ENCODE measurements around the gene SLC25A10.

Gene SLC25A10

DNA sequence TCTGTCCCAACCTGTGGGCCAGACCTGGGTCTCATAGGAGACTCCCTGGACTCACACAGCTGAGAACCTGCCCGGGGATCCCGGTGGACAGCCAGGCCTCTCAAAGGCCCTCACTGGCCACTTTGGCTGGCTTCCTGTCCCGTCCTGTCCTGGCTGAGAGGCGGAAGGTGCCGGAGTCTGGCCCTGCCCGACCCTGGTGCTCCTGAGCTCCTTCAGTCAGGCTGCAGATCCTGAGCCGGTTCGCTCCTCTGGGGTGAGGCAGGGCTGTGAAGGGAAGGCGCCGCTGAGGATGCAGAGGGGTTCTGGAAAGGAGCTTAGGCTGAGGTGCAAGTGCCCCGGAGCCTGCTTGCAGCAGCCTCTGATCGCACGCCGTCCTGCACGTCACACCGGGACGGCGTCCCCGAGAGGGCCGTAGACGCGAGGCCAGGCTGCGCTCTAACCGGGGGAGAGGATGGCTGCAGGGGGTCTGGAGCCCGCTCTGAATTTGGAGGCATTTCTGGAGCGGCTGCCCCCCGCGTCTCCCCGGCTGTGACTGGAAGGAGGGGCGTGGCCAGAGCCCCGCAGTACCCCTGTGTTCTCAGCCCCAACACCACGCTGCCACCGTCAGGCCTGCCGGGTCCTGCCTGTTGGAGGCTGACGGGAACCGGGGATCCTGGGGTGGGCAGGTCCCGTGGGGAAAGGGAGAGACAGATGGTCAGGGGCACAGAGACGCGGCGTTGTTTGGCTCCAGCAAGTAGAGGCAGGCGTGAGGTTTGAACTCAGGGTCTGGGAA, 24.1 kb upstream of the SLC25A10 start:
- no peak overlapping the region for H3K4me3 ChIP-seq (ENCODE audit: insufficient read length, low read depth)
- H3K9ac ChIP-seq (ENCODE audit: insufficient read length, low read depth) = no peak overlapping the region
- H3K9me3 ChIP-seq (ENCODE audit: insufficient read depth, low read length) = no peaks in the 10 kb centered on the region
- peaks cover 80% of the 10 kb centered on the region for H3K36me3 ChIP-seq (ENCODE audit: insufficient read depth, insufficient read length, low read length)
- no peak for TF ChIP-seq ZNF274 (IDR thresholded peaks at IDR 0.05; ENCODE audit: low read depth, low read length)
- no peak for TF ChIP-seq YY1 (IDR thresholded peaks at IDR 0.05; ENCODE audit: insufficient read depth, insufficient read length)
- no peak for TF ChIP-seq SUZ12 (IDR thresholded peaks at IDR 0.05; ENCODE audit: extremely low read depth, insufficient read depth, insufficient read length)
- H3K4me1 ChIP-seq (ENCODE audit: insufficient read depth, insufficient read length) = peaks cover 13% of the 10 kb centered on the region
- DNase-seq (ENCODE audit: low read depth, low spot score) = no peak
- no peaks in the 10 kb centered on the region for H3K27me3 ChIP-seq (ENCODE audit: insufficient read depth, insufficient read length)

DNA sequence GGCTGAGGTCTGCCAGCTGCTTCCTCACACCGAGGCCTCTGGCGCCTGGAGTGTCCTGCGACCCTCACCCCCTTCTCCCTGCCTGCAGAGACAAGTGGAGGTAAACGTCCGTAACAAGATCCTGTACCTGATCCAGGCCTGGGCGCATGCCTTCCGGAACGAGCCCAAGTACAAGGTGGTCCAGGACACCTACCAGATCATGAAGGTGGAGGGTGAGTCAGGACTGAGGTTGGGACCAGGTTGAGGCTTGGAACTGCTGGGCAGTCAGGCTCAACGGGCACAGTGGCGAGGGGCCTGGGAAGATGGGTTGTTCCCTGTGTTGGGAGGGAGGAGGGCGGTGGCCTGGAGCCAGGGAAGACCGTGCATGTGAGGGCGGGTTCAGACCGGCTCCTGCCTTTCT, 23.5 kb upstream of the SLC25A10 start:
- TF ChIP-seq ZNF274 (IDR thresholded peaks at IDR 0.05; ENCODE audit: low read depth, low read length) = no peak
- no peak for TF ChIP-seq YY1 (IDR thresholded peaks at IDR 0.05; ENCODE audit: insufficient read depth, insufficient read length)
- TF ChIP-seq SUZ12 (IDR thresholded peaks at IDR 0.05; ENCODE audit: extremely low read depth, insufficient read depth, insufficient read length) = no peak
- Histone ChIP-seq H3K9ac (ENCODE audit: insufficient read length, low read depth) (no peak overlapping the region), H3K27me3 (ENCODE audit: insufficient read depth, insufficient read length) (no peaks in the 10 kb centered on the region), H3K36me3 (ENCODE audit: insufficient read depth, insufficient read length, low read length) (peaks cover 87% of the 10 kb centered on the region), H3K4me3 (ENCODE audit: insufficient read length, low read depth) (no peak overlapping the region), H3K9me3 (ENCODE audit: insufficient read depth, low read length) (no peaks in the 10 kb centered on the region), H3K4me1 (ENCODE audit: insufficient read depth, insufficient read length) (peaks cover 16% of the 10 kb centered on the region)
- DNase-seq (ENCODE audit: low read depth, low spot score) = no peak

DNA sequence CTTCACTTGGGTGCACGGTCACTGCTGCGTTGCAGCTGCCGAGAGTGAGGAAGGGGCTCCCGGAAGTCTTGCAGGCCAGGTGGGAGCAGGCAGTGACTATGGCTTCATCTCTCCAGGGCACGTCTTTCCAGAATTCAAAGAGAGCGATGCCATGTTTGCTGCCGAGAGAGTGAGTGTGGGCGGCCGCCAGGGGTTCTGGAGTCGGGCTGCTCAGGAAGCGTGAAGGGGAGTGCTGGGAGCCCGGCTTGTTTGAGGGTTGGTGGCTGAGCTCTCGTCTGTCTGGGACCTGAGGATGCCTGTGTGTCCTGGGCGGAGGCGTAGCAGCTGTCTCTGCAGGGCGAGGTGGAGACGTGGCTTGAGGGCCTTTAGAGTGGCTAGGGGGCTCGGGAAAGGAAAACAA, 22.0 kb upstream of the SLC25A10 start:
- TF ChIP-seq ZNF274 (IDR thresholded peaks at IDR 0.05; ENCODE audit: low read depth, low read length) (no peak), SUZ12 (IDR thresholded peaks at IDR 0.05; ENCODE audit: extremely low read depth, insufficient read depth, insufficient read length) (no peak), YY1 (IDR thresholded peaks at IDR 0.05; ENCODE audit: insufficient read depth, insufficient read length) (no peak)
- no peaks in the 10 kb centered on the region for H3K9me3 ChIP-seq (ENCODE audit: insufficient read depth, low read length)
- H3K4me3 ChIP-seq (ENCODE audit: insufficient read length, low read depth) = no peak overlapping the region
- no peak for DNase-seq (ENCODE audit: low read depth, low spot score)
- no peak overlapping the region for H3K9ac ChIP-seq (ENCODE audit: insufficient read length, low read depth)
- peaks cover 8% of the 10 kb centered on the region for H3K4me1 ChIP-seq (ENCODE audit: insufficient read depth, insufficient read length)
- H3K27me3 ChIP-seq (ENCODE audit: insufficient read depth, insufficient read length) = no peaks in the 10 kb centered on the region
- peaks cover 99% of the 10 kb centered on the region for H3K36me3 ChIP-seq (ENCODE audit: insufficient read depth, insufficient read length, low read length)

DNA sequence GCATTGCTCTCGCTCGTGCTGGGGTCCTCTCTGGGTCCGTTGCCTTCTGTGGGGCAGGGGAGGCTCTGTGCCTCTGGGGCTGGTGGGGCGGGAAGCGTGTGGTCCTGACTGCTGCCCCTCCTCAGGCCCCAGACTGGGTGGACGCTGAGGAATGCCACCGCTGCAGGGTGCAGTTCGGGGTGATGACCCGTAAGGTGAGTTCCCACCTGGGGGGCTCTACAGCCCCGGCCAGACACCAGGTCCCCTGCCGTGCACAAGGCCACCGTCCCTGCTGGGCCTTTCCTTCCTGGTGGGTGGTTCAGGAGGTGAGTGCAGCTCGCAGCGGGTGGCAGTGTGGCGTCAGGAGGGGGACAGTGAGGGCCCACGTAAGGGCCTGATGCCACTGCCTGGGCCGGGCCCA, 21.5 kb upstream of the SLC25A10 start:
- Histone ChIP-seq H3K9me3 (ENCODE audit: insufficient read depth, low read length) (no peaks in the 10 kb centered on the region), H3K4me3 (ENCODE audit: insufficient read length, low read depth) (no peak overlapping the region), H3K4me1 (ENCODE audit: insufficient read depth, insufficient read length) (peaks cover 4% of the 10 kb centered on the region), H3K36me3 (ENCODE audit: insufficient read depth, insufficient read length, low read length) (peaks cover 99% of the 10 kb centered on the region), H3K27me3 (ENCODE audit: insufficient read depth, insufficient read length) (no peaks in the 10 kb centered on the region), H3K9ac (ENCODE audit: insufficient read length, low read depth) (no peak overlapping the region)
- no peak for TF ChIP-seq ZNF274 (IDR thresholded peaks at IDR 0.05; ENCODE audit: low read depth, low read length)
- TF ChIP-seq SUZ12 (IDR thresholded peaks at IDR 0.05; ENCODE audit: extremely low read depth, insufficient read depth, insufficient read length) = no peak
- no peak for TF ChIP-seq YY1 (IDR thresholded peaks at IDR 0.05; ENCODE audit: insufficient read depth, insufficient read length)
- DNase-seq (ENCODE audit: low read depth, low spot score) = no peak

DNA sequence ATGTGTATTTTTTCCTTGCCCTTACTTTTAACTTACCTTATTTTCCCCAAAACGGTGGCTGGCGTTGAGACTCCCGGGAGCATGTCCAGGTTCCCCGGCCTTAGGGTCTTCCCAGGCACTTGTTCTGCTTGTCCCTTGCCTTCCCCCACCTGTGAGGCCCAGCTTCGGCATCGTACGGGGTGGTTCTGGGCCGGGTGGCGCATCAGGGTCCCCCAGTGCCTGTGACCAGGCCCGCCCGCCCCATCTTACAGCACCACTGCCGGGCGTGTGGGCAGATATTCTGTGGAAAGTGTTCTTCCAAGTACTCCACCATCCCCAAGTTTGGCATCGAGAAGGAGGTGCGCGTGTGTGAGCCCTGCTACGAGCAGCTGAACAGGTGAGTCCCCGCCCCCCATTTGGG, 20.9 kb upstream of the SLC25A10 start:
- no peak for DNase-seq (ENCODE audit: low read depth, low spot score)
- TF ChIP-seq YY1 (IDR thresholded peaks at IDR 0.05; ENCODE audit: insufficient read depth, insufficient read length) (no peak), SUZ12 (IDR thresholded peaks at IDR 0.05; ENCODE audit: extremely low read depth, insufficient read depth, insufficient read length) (no peak), ZNF274 (IDR thresholded peaks at IDR 0.05; ENCODE audit: low read depth, low read length) (no peak)
- peaks cover 99% of the 10 kb centered on the region for H3K36me3 ChIP-seq (ENCODE audit: insufficient read depth, insufficient read length, low read length)

DNA sequence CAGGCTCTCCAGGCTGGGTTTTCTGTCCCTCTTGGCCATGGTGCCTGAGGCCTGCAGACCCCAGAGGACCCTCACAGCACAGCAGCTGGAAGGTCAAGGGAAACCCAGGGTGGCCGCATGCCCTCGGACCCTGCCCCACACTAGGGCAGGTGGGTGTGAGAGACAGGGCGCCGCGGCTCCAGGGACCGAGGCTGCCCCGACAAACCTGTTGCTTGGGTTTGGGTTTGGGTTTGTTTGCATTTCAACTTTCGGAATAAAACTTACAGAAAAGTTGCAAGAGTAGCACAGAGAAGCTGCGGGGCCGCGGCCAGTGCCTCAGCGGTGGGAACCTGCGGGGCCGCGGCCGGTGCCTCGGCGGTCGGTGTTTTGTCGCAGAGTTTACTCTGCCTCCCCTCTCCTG, 20.5 kb upstream of the SLC25A10 start:
- no peak overlapping the region for H3K9ac ChIP-seq (ENCODE audit: insufficient read length, low read depth)
- no peak overlapping the region for H3K4me3 ChIP-seq (ENCODE audit: insufficient read length, low read depth)
- TF ChIP-seq YY1 (IDR thresholded peaks at IDR 0.05; ENCODE audit: insufficient read depth, insufficient read length) = no peak
- no peak for TF ChIP-seq ZNF274 (IDR thresholded peaks at IDR 0.05; ENCODE audit: low read depth, low read length)
- TF ChIP-seq SUZ12 (IDR thresholded peaks at IDR 0.05; ENCODE audit: extremely low read depth, insufficient read depth, insufficient read length) = no peak
- no peaks in the 10 kb centered on the region for H3K27me3 ChIP-seq (ENCODE audit: insufficient read depth, insufficient read length)
- H3K4me1 ChIP-seq (ENCODE audit: insufficient read depth, insufficient read length) = peaks cover 6% of the 10 kb centered on the region
- no peaks in the 10 kb centered on the region for H3K9me3 ChIP-seq (ENCODE audit: insufficient read depth, low read length)
- peaks cover 99% of the 10 kb centered on the region for H3K36me3 ChIP-seq (ENCODE audit: insufficient read depth, insufficient read length, low read length)
- DNase-seq (ENCODE audit: low read depth, low spot score) = no peak

More for the DNA sequence above, 20.9 kb upstream of the SLC25A10 start:
- Histone ChIP-seq H3K4me3 (ENCODE audit: insufficient read length, low read depth) (no peak overlapping the region), H3K9ac (ENCODE audit: insufficient read length, low read depth) (no peak overlapping the region), H3K4me1 (ENCODE audit: insufficient read depth, insufficient read length) (peaks cover 3% of the 10 kb centered on the region), H3K9me3 (ENCODE audit: insufficient read depth, low read length) (no peaks in the 10 kb centered on the region), H3K27me3 (ENCODE audit: insufficient read depth, insufficient read length) (no peaks in the 10 kb centered on the region)

DNA sequence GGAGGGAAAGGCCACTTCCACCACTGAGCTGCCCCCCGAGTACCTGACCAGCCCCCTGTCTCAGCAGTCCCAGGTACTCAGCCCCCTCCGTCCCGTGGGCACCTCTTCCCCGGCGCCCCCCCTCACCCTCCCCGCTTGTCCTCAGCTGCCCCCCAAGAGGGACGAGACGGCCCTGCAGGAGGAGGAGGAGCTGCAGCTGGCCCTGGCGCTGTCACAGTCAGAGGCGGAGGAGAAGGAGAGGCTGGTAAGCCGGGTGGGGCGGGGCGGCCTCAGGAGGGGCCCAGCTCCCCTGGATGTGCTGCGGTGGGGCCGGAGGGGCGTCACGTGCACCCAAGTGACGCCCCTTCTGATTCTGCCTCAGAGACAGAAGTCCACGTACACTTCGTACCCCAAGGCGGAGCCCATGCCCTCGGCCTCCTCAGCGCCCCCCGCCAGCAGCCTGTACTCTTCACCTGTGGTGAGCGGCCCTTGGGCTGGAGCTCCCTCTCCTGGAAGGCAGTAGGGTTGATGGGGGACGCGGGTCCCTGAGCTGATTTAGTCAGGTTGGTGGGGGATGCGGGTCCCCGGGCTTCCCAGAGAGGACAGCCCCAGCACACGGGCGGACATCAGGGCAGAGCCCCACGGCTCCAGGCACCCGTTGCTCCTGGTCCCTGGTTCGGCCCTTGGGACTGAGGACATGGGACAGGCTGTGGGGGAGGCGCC, 18.4 kb upstream of the SLC25A10 start:
- Histone ChIP-seq H3K4me1 (ENCODE audit: insufficient read depth, insufficient read length) (peaks cover 12% of the 10 kb centered on the region), H3K27me3 (ENCODE audit: insufficient read depth, insufficient read length) (no peaks in the 10 kb centered on the region), H3K4me3 (ENCODE audit: insufficient read length, low read depth) (no peak overlapping the region), H3K9ac (ENCODE audit: insufficient read length, low read depth) (no peak overlapping the region), H3K36me3 (ENCODE audit: insufficient read depth, insufficient read length, low read length) (peaks cover 99% of the 10 kb centered on the region), H3K9me3 (ENCODE audit: insufficient read depth, low read length) (no peaks in the 10 kb centered on the region)
- no peak for DNase-seq (ENCODE audit: low read depth, low spot score)
- no peak for TF ChIP-seq ZNF274 (IDR thresholded peaks at IDR 0.05; ENCODE audit: low read depth, low read length)
- TF ChIP-seq SUZ12 (IDR thresholded peaks at IDR 0.05; ENCODE audit: extremely low read depth, insufficient read depth, insufficient read length) = no peak
- no peak for TF ChIP-seq YY1 (IDR thresholded peaks at IDR 0.05; ENCODE audit: insufficient read depth, insufficient read length)

Measured in NT2/D1 (cell line).